AG04450 (cell line): ENCODE data around the gene SPCS2. TPM values are rescaled to one million over a fixed set of nuclear protein-coding genes. Genes with fewer than 3 reads are reported as not detected.

Source experiments
- CTCF ChIA-PET: fragments of 300-600, 350-600 bp; formaldehyde crosslinking; extraction: SDS; loops from one replicate; lab custom pipeline; 2022; ENCODE audit warnings: antibody characterized with exemption, inconsistent platforms; lab: Charles Lee
- POLR2A ChIA-PET: fragments of 350-600 bp; formaldehyde crosslinking; extraction: SDS; loops from one replicate; lab custom pipeline; 2021; ENCODE audit warnings: antibody characterized with exemption, inconsistent platforms; lab: Yijun Ruan, JAX
- DNase-seq: peaks from one replicate; pipeline ENCODE4 v3.0.0-alpha.2; 2011; ENCODE audit warnings: low read depth, low spot score
- H3K27ac ChIP-seq: one replicate; pipeline ENCODE4 v1.5.1; 2012; ENCODE audit warnings: low read depth, low read length, control low read depth
- H3K27me3 ChIP-seq: one replicate; pipeline ENCODE4 v1.6.0; 2012; ENCODE audit warnings: low read length; ENCODE audit not compliant: control insufficient read depth, insufficient read depth
- H3K4me3 ChIP-seq: 2 replicates; pipeline ENCODE4 v1.5.1; 2011; ENCODE audit warnings: mild to moderate bottlenecking, low read depth, low read length, control low read depth
- H3K9me3 ChIP-seq: 2 replicates; pipeline ENCODE4 v1.5.1; 2012; ENCODE audit warnings: low read length; ENCODE audit not compliant: control insufficient read depth, insufficient read depth
- CTCF ChIP-seq: IDR thresholded peaks from 2 replicates; pipeline ENCODE4 v1.5.1; 2011; ENCODE audit warnings: low read depth, low read length, control low read depth, inconsistent platforms
- polyA plus RNA-seq: library from polyadenylated mRNA; depleted of rRNA; stranded (reverse); fragments of >200 nt; gene quantifications from 2 replicates; pipeline ENCODE4 v1.2.3, GENCODE V29; 2011; rRNA removed
- small RNA-seq: library from RNA; depleted of rRNA; stranded (forward); fragments of <200 nt; gene quantifications from one replicate; pipeline ENCODE3, GENCODE V24; 2012; ENCODE audit warnings: low read depth; ENCODE audit not compliant: insufficient read length

The SPCS2 gene
- polyA plus RNA-seq, 1 experiment: 195 TPM

- TF ChIP-seq CTCF: no peak
- peaks cover 3% of the 10 kb centered on the region for H3K27me3 ChIP-seq
- H3K9me3 ChIP-seq: 0 out of 2 replicates have a peak, but pooled peaks cover 2% of the 10 kb centered on the region
- DNase-seq: no peak
- POLR2A ChIA-PET: no interaction called here
- H3K27ac ChIP-seq: no peak overlapping the region
- H3K4me3 ChIP-seq: no peak overlapping the region
- CTCF ChIA-PET: interaction anchor here (0.9 to 9.0 kb wide), 2 partner anchors 95 to 181 kb away, joined by 3 to 132 read pairs; no protein-coding TSS in a partner anchor
Observed at GRCh38 chr11:75024764-75025211, 75.7 kb downstream of the SPCS2 start.

- Histone ChIP-seq H3K27me3 (peaks cover 3% of the 10 kb centered on the region), H3K27ac (no peak overlapping the region), H3K9me3 (no peaks in the 10 kb centered on the region), H3K4me3 (no peak overlapping the region)
- no peak for TF ChIP-seq CTCF
- POLR2A ChIA-PET: no interaction called here
- no peak for DNase-seq
- CTCF ChIA-PET: interaction anchor here (1.2 to 9.0 kb wide), 2 partner anchors 115 to 180 kb away, joined by 10 to 132 read pairs; no protein-coding TSS in a partner anchor
Observed at GRCh38 chr11:75025561-75025960, 76.5 kb downstream of the SPCS2 start.

- CTCF ChIA-PET: interaction anchor here (0.6 to 9.0 kb wide), 3 partner anchors 113 to 259 kb away, joined by 3 to 132 read pairs (median 3); no protein-coding TSS in a partner anchor
- H3K27me3 ChIP-seq: no peaks in the 10 kb centered on the region
Observed at GRCh38 chr11:75028321-75028720, 79.3 kb downstream of the SPCS2 start.

More at GRCh38 chr11:75028321-75028720, 79.3 kb downstream of the SPCS2 start:
- Histone ChIP-seq H3K9me3 (no peaks in the 10 kb centered on the region), H3K27ac (no peak overlapping the region), H3K4me3 (no peak overlapping the region)
- TF ChIP-seq CTCF: no peak
- DNase-seq: no peak
- POLR2A ChIA-PET: no interaction called here

Small RNA genes lying within 50 kb of the gene (small RNA-seq; reads per million reads assigned to genes)
- gene RNU6-216P: not detected

Other genes starting within 250 kb of the SPCS2 start
- gene CHRDL2, start 217.8 kb upstream of the SPCS2 start, polyA plus RNA-seq: 0.88 and 0.91 TPM in 2 replicates
- gene RNF169, start 200.4 kb upstream of the SPCS2 start, polyA plus RNA-seq: 10.0 and 12.3 TPM in 2 replicates
- 5.6 and 7.0 TPM in 2 replicates for gene XRRA1, start 175 bp upstream of the SPCS2 start, polyA plus RNA-seq
- 5.6 and 5.7 TPM in 2 replicates for gene NEU3, start 39.7 kb downstream of the SPCS2 start, polyA plus RNA-seq
- not detected in 2 replicates for gene OR2AT4, start 147.6 kb downstream of the SPCS2 start, polyA plus RNA-seq
- not detected in 2 replicates for gene SLCO2B1, start 201.8 kb downstream of the SPCS2 start, polyA plus RNA-seq